Right lobe of liver (tissue), 6 donors: Measurements from ENCODE around the gene RGS6. TPM values are rescaled to one million over a fixed set of nuclear protein-coding genes. Genes with fewer than 3 reads are reported as not detected.

Experiments used
- ATAC-seq, 4 donors: fragments of 200-7000 bp; cut with Tn5 transposase; one replicate each; pipeline ENCODE4 v1.9.1; 2020; ENCODE audit warnings: mild to moderate bottlenecking in 4 of 4, moderate library complexity in 4 of 4
- DNase-seq, 3 donors: peaks; one replicate each; pipeline ENCODE4 v3.0.0-alpha.2; 2020
- H3K27ac ChIP-seq, 3 donors: fragments of 200-600 bp; one replicate each; pipeline ENCODE4 v1.8.0; 2022
- H3K27me3 ChIP-seq, 2 donors: fragments of 200-600 bp; one replicate each; pipeline ENCODE4 v1.8.0; 2022
- H3K36me3 ChIP-seq, 4 donors: fragments of 200-600 bp; sonication (generic) in 1 of 4; one replicate each; pipeline versions ENCODE4 v1.5.1 to v1.8.0; 2017 to 2022; ENCODE audit warnings: control low read depth in 1 of 4
- H3K4me1 ChIP-seq, 4 donors: fragments of 200-600 bp; sonication (generic) in 1 of 4; one replicate each; pipeline versions ENCODE4 v1.5.1 to v1.8.0; 2017 to 2022; ENCODE audit warnings: control low read depth in 1 of 4
- H3K4me3 ChIP-seq, 3 donors: fragments of 200-600 bp; one replicate each; pipeline ENCODE4 v1.8.0; 2022
- H3K9me3 ChIP-seq, 4 donors: fragments of 200-600 bp; sonication (generic) in 1 of 4; one replicate each; pipeline versions ENCODE4 v1.5.1 to v1.8.0; 2017 to 2022; ENCODE audit warnings: control low read depth in 1 of 4
- POLR2A ChIP-seq: fragments of 450-650 bp; IDR thresholded peaks from one replicate; pipeline ENCODE4 v1.6.1; 2017; ENCODE audit warnings: antibody characterized with exemption, mild to moderate bottlenecking
- WGBS: methylation state at CpG from one replicate; pipeline ENCODE4 v1.1.6; 2018; ENCODE audit warnings: low coverage, low lambda C conversion rate; ENCODE audit not compliant: insufficient coverage; ENCODE audit errors: missing lambda C conversion rate; 5-methylcytosine and 5-hydroxymethylcytosine counted together
- intact Hi-C, 2 donors: fragments of 100-400 bp; cut with DNase I; formaldehyde crosslinking; loops; one replicate each; pipeline versions ENCODE4 v1.11.2 to v1.14.1; 2022
- total RNA-seq, 6 experiments: library from RNA; depleted of rRNA in 2 of 6; stranded (reverse); fragments of >200 nt in 2 of 6; fragmentation: NEBNext Ultra II Directional in 3 of 6; extraction: Animal tissue kit (Norgen Biotek cat#: 25700) in 3 of 6; gene quantifications; one replicate each; pipeline versions ENCODE4 v1.1.0 to v1.2.4, GENCODE V29; 2016 to 2023
- TF ChIP-seq, protein P1 (sequence below), 4 donors: fragments of 200-600 bp in 3 of 4; fragments of 450-650 bp in 1 of 4; IDR thresholded peaks; one replicate each; pipeline versions ENCODE4 v1.5.1 to v1.8.0; 2016 to 2022; ENCODE audit warnings: antibody characterized with exemption in 4 of 4, mild to moderate bottlenecking in 2 of 4
- donor health status: DM: no; HTN: yes; CAD: no.
- donor health status: DM: no; HTN: no; CAD: no.
- donor health status: DM: no; HTN: no; CAD: no.
- donor health status: DM: no; HTN: yes; CAD: no.
- donor health status: DM: no; HTN: yes; CAD: no.

The RGS6 gene
- total RNA-seq, 6 experiments from 2014 or later: 0.07 TPM; not detected in 5

GRCh38 chr14:72303930-72304329, 371.7 kb downstream of the RGS6 start:
- WGBS: 53% methylated on average over 4 of the region's 4 CpGs
- no peak overlapping the region for H3K4me3 ChIP-seq
- H3K4me1 ChIP-seq: no peaks in the 10 kb centered on the region
- H3K9me3 ChIP-seq: no peaks in the 10 kb centered on the region
- H3K27ac ChIP-seq: no peak overlapping the region
- H3K27me3 ChIP-seq: no peaks in the 10 kb centered on the region
- TF ChIP-seq POLR2A: no peak
- TF ChIP-seq, protein P1, sequence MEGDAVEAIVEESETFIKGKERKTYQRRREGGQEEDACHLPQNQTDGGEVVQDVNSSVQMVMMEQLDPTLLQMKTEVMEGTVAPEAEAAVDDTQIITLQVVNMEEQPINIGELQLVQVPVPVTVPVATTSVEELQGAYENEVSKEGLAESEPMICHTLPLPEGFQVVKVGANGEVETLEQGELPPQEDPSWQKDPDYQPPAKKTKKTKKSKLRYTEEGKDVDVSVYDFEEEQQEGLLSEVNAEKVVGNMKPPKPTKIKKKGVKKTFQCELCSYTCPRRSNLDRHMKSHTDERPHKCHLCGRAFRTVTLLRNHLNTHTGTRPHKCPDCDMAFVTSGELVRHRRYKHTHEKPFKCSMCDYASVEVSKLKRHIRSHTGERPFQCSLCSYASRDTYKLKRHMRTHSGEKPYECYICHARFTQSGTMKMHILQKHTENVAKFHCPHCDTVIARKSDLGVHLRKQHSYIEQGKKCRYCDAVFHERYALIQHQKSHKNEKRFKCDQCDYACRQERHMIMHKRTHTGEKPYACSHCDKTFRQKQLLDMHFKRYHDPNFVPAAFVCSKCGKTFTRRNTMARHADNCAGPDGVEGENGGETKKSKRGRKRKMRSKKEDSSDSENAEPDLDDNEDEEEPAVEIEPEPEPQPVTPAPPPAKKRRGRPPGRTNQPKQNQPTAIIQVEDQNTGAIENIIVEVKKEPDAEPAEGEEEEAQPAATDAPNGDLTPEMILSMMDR (IDR thresholded peaks at IDR 0.05): no peak
- H3K36me3 ChIP-seq: no peaks in the 10 kb centered on the region
- ATAC-seq (no peak), DNase-seq (no peak)
- intact Hi-C loops: no loop called here

DNA sequence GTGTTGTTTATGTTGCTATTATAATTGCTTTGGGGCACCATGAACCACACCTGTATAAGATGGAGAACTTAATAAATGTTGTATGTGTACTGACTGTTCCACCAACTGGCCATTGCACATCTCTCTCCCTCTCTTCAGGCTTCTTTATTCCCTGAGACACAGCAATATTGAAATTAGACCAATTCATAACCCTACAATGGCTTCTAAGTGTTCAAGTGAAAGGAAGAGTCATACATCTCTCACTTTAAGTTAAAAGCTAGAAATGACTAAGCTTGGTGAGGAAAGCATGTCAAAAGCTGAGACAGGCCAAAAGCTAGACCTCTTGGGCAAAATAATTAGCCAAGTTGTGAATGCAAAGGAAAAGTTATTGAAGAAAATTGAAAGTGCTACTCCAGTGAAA, 373.3 kb downstream of the RGS6 start:
- H3K4me3 ChIP-seq: no peak overlapping the region
- H3K9me3 ChIP-seq: no peaks in the 10 kb centered on the region
- H3K27ac ChIP-seq: no peak overlapping the region
- DNase-seq: no peak
- H3K27me3 ChIP-seq: no peaks in the 10 kb centered on the region
- intact Hi-C loops: no loop called here
- no peaks in the 10 kb centered on the region for H3K36me3 ChIP-seq
- TF ChIP-seq, protein P1 (IDR thresholded peaks at IDR 0.05): no peak
- no peak for TF ChIP-seq POLR2A
- ATAC-seq: no peak
- no peaks in the 10 kb centered on the region for H3K4me1 ChIP-seq

GRCh38 chr14:72308967-72309485, 376.8 kb downstream of the RGS6 start:
- H3K9me3 ChIP-seq: no peaks in the 10 kb centered on the region
- H3K27me3 ChIP-seq: no peaks in the 10 kb centered on the region
- no peaks in the 10 kb centered on the region for H3K36me3 ChIP-seq
- no peak overlapping the region for H3K27ac ChIP-seq
- ATAC-seq (no peak), DNase-seq (no peak)
- intact Hi-C loops: no loop called here
- WGBS: 39% methylated on average over 6 of the region's 6 CpGs
- no peak for TF ChIP-seq POLR2A
- TF ChIP-seq, protein P1 (IDR thresholded peaks at IDR 0.05): no peak
- H3K4me1 ChIP-seq: no peaks in the 10 kb centered on the region
- H3K4me3 ChIP-seq: no peak overlapping the region

GRCh38 chr14:72311116-72311515, 378.9 kb downstream of the RGS6 start:
- DNase-seq (no peak), ATAC-seq (no peak)
- no peak for TF ChIP-seq POLR2A
- TF ChIP-seq, protein P1 (IDR thresholded peaks at IDR 0.05): no peak
- no peak overlapping the region for H3K27ac ChIP-seq
- intact Hi-C loops: no loop called here
- H3K27me3 ChIP-seq: no peaks in the 10 kb centered on the region
- no peaks in the 10 kb centered on the region for H3K9me3 ChIP-seq
- H3K36me3 ChIP-seq: no peaks in the 10 kb centered on the region
- no peaks in the 10 kb centered on the region for H3K4me1 ChIP-seq
- no peak overlapping the region for H3K4me3 ChIP-seq
- 79% methylated on average over 1 of the region's 1 CpG for WGBS

DNA sequence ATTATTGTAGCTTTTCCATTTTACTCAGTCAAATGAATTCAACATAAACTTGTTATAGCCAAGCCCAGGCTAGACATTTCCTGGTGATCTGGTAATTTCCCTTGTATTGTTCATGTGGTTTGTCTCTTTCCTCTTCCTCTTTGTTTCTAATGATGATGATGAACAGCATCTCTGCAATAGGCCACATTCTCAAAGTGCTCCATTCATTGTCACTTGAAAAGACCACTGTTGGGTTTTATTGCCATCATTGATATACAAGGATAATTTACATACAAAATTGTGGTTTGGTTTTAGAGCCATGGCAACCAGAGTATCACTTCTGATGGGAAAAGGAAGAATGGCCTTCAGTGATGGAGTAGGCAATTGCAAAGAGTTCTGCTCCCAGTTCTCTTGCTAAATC, 379.3 kb downstream of the RGS6 start:
- no peaks in the 10 kb centered on the region for H3K9me3 ChIP-seq
- no peak for TF ChIP-seq POLR2A
- TF ChIP-seq, protein P1 (IDR thresholded peaks at IDR 0.05): no peak
- DNase-seq (no peak), ATAC-seq (no peak)
- H3K36me3 ChIP-seq: no peaks in the 10 kb centered on the region
- H3K4me3 ChIP-seq: no peak overlapping the region
- intact Hi-C loops: no loop called here
- no peaks in the 10 kb centered on the region for H3K4me1 ChIP-seq
- H3K27me3 ChIP-seq: no peaks in the 10 kb centered on the region
- no peak overlapping the region for H3K27ac ChIP-seq
